ENCODE data around the gene SRSF4.
"Not testable (repeated sequence)": the region's sequence is repeated elsewhere in the genome, so short reads cannot be mapped to it uniquely, and the experiment has no call there.

The SRSF4 gene

DNA sequence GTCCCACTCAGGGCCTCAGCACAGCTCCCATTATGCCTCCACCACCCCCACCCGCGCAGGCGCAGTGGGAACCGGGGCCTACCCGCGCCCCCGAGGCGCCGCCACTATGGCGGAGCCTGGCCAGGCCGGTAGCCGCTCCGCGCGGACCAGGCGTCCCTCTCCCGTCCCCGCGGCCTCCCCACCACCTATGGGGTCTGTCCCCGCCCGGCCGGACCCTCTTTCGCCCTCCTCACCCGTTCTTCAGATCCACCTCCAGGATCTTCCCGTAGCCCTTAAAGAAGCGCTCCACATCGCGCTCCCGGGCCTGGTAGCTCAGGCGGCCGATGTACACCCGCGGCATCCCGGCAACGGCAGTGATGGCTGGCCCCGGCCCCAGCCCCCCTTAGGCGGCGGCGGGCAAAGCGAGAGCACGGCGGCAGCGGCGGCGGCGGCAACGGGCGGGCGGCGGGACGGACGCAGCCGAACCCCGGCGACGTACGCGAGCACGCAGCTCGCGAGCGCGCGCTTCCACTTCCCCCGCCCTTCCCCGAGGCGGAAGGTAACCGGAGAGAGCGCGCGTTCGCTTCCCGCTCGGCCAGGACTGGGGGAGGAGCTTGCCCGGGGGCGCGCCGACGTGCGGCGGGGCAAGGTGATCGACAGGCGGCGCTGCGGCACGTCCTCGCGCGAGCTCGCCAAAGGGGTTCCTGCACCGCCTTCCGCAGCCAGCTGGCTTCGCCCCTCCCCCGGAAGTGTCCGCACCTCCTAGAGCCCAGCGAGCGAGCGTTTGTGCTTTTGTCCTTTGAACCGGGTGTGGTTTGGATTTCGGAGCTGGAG lies at the start of gene SRSF4:
Gene SRSF4, minus strand, starts transcription at position 488 of the 813 bp plus-strand sequence. Its CDS starts 148 bp downstream, at position 340.
- H3K4me3 ChIP-seq (ENCODE audit: low read length): peak within 1 kb of the TSS; percentile 96
- TF ChIP-seq ZNF274 (IDR thresholded peaks at IDR 0.05; ENCODE audit: low read depth, low read length): no peak

DNA sequence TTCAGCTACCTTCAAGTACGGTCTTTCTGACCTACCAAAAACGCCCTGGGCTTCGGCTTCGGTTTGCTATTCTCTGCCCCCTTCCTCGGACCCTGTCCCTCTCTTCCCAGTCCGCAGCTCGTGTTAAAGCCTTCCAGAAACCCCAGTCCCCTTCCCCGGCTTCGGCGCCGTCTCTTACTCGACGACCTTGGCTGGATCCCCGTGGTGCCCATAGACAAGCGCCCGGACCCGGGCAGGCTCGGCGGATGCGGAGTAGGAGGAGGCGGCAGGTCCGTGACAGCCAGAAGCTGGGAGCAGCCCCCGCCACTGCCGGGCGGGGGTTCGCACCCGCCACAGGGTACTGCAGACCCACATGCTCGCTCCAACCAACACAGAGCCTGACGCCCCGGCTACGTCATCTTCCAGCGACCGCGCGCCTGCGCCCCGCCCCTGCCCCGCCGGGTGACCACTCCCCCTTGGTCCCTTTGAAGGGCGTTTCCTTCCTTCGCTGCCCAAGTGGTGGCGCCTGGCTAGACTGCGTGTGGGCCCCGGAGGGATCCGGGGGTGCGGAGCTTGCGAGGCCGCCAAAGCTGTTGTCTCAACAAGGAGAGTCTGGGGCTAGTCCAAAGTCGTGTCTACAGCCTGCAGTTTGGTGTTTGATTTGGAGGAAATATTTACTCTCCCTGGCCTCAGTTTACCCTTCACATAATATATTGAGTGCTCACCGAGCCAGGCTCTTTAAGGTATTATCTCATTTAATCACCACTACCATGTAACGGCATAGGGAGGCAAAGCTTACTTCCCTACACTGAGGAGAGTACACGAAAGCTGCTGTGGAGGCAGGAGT lies 49.1 kb upstream of the SRSF4 start, which contains the start of gene MECR:
Gene MECR, minus strand, starts transcription at position 382 of the 826 bp plus-strand sequence. Its CDS starts 28 bp downstream, at position 354.
- no peak for TF ChIP-seq ZNF274 (IDR thresholded peaks at IDR 0.05; ENCODE audit: low read depth, low read length)
- H3K4me3 ChIP-seq (ENCODE audit: low read length): peak within 1 kb of the TSS; percentile 88

DNA sequence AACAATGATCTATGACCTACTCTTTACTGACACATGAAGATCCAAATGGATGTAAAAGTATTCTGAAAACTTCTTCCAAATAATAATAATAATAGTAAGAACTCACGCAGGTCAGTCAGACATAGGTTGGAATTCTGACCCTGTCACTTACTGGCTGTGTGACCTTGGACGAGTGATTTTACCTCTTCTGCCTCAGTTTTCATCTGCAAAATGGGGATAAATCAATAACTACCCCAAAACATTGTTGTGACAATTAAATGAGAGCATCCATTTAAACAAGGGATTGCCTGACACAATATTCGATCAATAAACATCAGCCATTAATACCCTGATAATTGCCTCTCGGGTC lies 48.5 kb upstream of the SRSF4 start:
- peak overlapping the region; percentile 88 for H3K4me3 ChIP-seq (ENCODE audit: low read length)
- TF ChIP-seq ZNF274 (IDR thresholded peaks at IDR 0.05; ENCODE audit: low read depth, low read length): no peak

DNA sequence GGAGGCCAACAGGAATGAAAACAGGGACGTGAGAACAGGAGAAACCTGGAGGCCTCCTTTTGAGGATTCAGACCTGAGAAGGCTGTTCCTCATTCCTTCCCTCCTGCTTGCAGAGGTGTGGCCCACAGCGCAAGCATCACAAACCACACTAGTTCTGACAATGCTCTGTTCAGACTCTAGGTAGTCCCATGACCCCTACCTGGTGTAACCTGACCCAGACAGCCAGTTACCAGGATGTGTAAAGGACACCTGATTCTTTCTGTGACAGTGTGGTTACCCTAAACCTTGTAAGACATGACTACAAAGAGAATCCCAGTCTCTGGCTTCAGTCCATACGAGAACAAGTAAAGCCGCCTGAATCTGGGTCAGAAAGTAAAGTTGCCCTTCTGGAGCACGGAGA lies 45.8 kb upstream of the SRSF4 start:
- no peak overlapping the region for H3K4me3 ChIP-seq (ENCODE audit: low read length)
- no peak for TF ChIP-seq ZNF274 (IDR thresholded peaks at IDR 0.05; ENCODE audit: low read depth, low read length)

DNA sequence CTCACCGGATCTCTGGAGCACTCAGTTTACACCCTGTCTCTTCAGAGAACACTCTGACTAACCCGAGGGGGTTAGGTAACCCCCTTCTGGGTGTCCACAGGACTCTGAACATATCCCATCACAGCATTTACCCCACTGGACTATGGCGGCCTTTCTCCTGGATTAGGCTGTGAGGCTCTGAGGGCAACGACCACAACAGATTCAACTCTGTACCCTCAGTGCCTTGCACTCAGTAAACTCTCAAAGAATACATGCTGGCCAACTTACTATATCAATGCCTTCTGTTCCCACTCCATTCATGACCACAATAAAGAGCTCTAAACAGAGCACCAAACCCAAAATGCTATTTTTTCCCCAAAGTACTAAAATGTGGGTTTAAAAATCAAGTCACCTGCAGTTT lies 43.7 kb upstream of the SRSF4 start:
- TF ChIP-seq ZNF274 (IDR thresholded peaks at IDR 0.05; ENCODE audit: low read depth, low read length): no peak
- H3K4me3 ChIP-seq (ENCODE audit: low read length): no peak overlapping the region

DNA sequence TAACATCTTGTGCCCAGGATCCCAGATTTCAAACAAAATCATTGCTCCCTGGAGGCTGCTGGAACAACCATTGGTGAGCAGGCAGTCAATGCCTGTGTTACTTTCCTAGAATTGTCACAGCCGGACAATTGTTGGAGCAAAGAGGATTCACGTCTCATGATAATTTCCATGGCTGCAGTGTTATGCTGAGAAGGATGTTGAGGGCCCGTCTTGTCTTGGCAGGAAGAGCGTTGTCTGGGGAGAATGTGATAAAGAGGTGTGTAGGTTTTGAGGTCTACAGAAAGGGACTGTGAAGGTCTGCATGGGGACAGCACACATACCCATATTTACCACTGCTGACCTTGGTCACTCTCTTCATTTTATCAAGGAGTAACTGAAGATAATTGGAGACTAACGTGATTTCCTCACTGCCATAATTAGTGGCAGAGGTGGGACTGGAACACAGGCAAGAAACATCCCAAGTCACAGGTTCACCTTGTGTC lies 42.7 kb upstream of the SRSF4 start:
- TF ChIP-seq ZNF274 (IDR thresholded peaks at IDR 0.05; ENCODE audit: low read depth, low read length): no peak
- H3K4me3 ChIP-seq (ENCODE audit: low read length): no peak overlapping the region

DNA sequence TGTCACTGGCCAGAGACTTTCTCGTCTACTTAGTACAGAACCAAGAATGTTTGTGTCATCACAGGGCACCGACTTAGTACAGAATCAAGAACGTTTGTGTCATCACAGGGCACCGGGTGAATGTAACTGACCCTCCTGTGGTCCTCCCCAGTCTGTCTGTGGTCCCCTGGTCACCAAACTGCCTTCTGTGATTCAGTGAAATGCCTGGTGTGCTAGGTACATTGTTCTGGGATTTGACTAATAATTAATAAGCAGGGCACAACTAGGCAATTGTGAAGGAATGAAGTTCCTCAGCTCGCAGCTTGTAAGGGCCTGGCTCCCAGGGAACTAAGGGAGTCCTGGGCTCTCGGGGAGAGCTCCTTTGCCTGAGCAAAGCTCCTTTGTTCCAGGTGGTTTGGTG lies 41.8 kb upstream of the SRSF4 start:
- TF ChIP-seq ZNF274 (IDR thresholded peaks at IDR 0.05; ENCODE audit: low read depth, low read length): no peak
- no peak overlapping the region for H3K4me3 ChIP-seq (ENCODE audit: low read length)

DNA sequence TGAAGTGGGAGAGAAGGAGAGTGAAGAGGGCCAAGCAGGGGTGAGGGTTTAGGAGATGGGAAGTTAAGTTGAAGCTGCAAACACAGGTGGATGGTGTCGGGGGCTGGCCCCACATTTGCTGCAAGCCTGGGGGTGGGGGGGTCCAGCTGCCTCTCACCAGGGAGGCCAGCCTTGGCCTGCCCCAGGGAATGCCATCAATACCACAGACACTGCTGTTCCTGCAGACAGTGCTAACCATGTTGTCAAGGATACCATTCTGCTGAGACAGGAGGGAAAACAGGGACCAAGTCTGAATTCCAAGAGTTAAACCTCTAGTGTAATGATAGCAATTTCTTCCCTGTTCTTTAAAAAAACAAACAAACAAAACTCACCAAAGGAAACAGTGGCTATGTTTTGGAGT lies 41.0 kb upstream of the SRSF4 start:
- TF ChIP-seq ZNF274 (IDR thresholded peaks at IDR 0.05; ENCODE audit: low read depth, low read length): no peak
- no peak overlapping the region for H3K4me3 ChIP-seq (ENCODE audit: low read length)

DNA sequence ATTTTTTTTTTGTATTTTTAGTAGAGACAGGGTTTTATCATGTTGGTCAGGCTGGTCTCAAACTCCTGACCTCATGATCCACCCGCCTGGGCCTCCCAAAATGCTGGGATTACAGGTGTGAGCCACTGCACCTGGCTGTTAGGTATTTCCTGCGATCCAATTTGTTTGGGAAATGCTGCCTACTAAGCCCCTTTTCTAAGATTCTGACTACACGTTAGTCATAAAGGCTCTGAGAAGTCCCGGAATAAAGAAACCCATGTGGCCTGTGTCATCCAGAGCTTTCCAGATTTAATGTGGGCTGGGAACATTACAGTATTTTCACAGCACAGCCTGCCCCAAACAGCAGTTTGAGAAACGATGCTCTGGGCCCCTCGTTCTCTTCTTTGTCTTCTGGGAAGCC lies 40.6 kb upstream of the SRSF4 start:
- H3K4me3 ChIP-seq (ENCODE audit: low read length): not testable (repeated sequence)

DNA sequence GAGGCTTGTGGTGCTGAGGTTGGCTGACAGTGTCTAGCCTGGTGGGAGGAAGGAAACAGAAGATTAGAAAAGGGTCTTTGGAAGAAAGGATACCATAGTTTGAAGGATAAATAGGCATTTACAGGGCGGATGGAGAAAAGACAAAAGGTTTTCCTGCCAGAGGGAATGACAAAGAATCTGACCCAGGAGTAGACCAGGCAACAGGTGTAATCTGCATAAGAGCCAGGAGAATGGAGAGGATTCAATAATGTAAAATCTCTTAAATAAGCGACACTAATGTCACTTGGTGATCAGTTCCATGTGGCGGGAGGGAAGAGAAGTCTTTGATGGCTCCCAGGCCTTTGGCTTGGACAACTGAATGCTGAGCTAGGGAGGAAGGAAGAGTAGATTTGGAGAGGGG lies 39.6 kb upstream of the SRSF4 start:
- TF ChIP-seq ZNF274 (IDR thresholded peaks at IDR 0.05; ENCODE audit: low read depth, low read length): no peak
- no peak overlapping the region for H3K4me3 ChIP-seq (ENCODE audit: low read length)

DNA sequence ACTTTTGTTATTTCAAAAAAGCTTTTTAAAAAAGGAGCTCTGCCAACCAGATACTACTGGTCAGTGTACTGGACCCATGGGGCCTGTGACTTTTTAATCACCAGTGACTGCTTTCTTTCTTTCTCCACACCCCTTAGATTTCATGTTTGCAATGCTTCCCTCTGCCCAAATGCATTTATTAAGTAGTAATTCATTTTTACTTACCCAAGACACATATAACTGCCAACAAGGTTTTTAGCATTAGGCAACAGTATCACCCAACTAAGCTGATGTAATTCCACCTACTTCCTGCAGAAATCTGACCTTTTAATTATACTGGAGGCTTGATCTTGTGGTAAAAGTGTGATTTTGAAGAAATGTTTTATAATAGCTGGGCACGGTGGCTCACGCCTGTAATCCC lies 36.5 kb upstream of the SRSF4 start:
- TF ChIP-seq ZNF274 (IDR thresholded peaks at IDR 0.05; ENCODE audit: low read depth, low read length): no peak
- no peak overlapping the region for H3K4me3 ChIP-seq (ENCODE audit: low read length)

DNA sequence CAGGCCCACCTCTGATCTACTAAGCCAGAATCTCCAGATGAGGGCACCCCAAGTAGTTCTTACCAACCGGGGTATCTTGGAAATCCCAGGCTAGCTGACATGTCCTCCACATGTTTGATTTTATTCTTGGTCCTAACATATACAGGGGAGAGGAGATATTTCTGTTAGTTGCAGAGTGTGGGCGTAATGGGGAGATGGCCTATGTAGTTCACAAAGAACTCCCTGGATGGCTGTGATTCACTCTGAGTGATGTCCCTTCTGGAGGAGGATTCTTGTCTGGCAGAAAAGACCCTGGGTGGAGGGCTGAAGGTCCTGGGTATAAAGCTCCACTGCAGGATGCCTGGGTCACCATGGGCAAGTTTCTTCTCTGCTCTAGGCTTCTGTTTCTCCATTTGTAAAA lies 35.9 kb upstream of the SRSF4 start:
- TF ChIP-seq ZNF274 (IDR thresholded peaks at IDR 0.05; ENCODE audit: low read depth, low read length): no peak
- no peak overlapping the region for H3K4me3 ChIP-seq (ENCODE audit: low read length)

DNA sequence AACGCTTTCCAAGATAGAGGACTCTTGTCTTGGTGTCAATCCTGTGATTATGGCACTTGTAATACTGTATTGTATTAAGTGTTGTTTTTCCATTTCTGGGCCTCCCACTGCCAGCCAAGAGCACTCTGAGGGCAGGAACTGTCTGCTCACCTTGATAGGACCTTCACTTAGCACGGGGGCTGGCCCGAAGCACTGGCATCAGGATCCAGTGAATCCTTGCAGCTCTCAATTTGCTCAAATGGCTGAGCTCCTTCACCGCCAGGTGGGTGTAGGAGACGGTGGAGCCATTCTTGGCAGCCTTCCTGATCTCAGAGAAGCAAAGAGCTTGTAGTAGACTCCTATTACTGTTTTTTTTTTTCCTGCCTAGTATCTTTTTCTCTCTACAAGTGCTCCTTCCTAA lies 31.4 kb upstream of the SRSF4 start:
- no peak overlapping the region for H3K4me3 ChIP-seq (ENCODE audit: low read length)
- no peak for TF ChIP-seq ZNF274 (IDR thresholded peaks at IDR 0.05; ENCODE audit: low read depth, low read length)

DNA sequence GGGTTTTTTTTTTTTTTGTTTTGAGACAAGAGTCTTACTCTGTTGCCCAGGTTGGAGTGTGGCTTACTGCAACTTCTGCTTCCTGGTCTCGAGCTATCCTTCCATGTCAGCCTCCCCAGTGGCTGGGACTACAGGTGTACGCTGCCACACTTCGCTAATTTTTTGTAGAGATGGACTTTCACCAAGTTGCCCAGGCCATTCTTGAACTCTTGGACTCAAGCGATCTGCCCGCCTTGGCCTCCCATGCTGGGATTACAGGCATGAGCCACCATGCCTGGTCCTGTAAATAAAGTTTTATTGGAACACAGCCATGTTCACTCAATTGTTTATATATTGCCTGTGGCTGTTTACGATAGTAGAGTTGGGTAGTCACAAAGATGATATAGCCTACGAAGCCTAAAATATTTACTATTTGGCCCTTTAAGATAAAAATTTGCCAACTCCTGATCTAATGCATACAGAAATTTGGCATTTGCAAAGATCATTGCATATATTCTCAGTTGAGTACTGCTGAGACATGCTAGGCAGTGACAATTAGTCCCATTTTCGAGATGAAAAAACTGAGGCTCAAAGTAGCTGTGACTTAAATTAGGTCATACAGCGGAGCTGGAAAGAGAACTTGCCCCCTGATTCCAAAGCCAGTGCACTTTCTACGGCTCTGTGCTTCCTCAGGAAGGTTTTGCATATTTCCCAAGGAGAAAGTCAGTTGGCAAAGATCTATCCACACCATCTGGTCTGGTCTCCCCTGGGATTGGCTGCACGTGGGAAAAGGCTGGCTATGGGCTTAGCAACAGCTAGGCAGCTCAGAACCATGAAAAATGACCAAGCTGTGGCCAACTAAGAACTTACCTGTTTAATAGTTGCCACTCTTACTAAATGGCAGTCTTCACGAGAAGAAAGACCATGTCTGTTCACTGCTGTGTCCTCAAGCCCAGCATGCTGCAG lies 29.7 kb upstream of the SRSF4 start:
- no peak for TF ChIP-seq ZNF274 (IDR thresholded peaks at IDR 0.05; ENCODE audit: low read depth, low read length)
- no peak overlapping the region for H3K4me3 ChIP-seq (ENCODE audit: low read length)

Measured in GM08714 (cell line).